HFF-Myc (cell line): ENCODE measurements around the gene ANKRD30B.
"Not testable (repeated sequence)": the region's sequence is repeated elsewhere in the genome, so short reads cannot be mapped to it uniquely, and the experiment has no call there.

ENCODE experiments used
- DNase-seq: peaks from one replicate; pipeline ENCODE4 v3.0.0-alpha.2; 2011; ENCODE audit warnings: low read depth; ENCODE audit errors: extremely low read depth
- H3K4me3 ChIP-seq: replicated peaks from 2 replicates; pipeline ENCODE4 v1.5.1; 2011; ENCODE audit warnings: low read depth, mild to moderate bottlenecking, control low read depth, low read length
- TF ChIP-seq, protein P1 (sequence below): IDR thresholded peaks from 2 replicates; pipeline ENCODE4 v1.5.1; 2012; ENCODE audit warnings: mild to moderate bottlenecking, low read depth, low read length, control low read depth; ENCODE audit errors: missing control alignments

The ANKRD30B gene, protein sequence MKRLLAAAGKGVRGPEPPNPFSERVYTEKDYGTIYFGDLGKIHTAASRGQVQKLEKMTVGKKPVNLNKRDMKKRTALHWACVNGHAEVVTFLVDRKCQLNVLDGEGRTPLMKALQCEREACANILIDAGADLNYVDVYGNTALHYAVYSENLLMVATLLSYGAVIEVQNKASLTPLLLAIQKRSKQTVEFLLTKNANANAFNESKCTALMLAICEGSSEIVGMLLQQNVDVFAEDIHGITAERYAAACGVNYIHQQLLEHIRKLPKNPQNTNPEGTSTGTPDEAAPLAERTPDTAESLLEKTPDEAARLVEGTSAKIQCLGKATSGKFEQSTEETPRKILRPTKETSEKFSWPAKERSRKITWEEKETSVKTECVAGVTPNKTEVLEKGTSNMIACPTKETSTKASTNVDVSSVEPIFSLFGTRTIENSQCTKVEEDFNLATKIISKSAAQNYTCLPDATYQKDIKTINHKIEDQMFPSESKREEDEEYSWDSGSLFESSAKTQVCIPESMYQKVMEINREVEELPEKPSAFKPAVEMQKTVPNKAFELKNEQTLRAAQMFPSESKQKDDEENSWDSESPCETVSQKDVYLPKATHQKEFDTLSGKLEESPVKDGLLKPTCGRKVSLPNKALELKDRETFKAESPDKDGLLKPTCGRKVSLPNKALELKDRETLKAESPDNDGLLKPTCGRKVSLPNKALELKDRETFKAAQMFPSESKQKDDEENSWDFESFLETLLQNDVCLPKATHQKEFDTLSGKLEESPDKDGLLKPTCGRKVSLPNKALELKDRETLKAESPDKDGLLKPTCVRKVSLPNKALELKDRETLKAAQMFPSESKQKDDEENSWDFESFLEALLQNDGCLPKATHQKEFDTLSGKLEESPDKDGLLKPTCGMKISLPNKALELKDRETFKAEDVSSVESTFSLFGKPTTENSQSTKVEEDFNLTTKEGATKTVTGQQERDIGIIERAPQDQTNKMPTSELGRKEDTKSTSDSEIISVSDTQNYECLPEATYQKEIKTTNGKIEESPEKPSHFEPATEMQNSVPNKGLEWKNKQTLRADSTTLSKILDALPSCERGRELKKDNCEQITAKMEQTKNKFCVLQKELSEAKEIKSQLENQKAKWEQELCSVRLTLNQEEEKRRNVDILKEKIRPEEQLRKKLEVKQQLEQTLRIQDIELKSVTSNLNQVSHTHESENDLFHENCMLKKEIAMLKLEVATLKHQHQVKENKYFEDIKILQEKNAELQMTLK (N-terminal part only)

DNA sequence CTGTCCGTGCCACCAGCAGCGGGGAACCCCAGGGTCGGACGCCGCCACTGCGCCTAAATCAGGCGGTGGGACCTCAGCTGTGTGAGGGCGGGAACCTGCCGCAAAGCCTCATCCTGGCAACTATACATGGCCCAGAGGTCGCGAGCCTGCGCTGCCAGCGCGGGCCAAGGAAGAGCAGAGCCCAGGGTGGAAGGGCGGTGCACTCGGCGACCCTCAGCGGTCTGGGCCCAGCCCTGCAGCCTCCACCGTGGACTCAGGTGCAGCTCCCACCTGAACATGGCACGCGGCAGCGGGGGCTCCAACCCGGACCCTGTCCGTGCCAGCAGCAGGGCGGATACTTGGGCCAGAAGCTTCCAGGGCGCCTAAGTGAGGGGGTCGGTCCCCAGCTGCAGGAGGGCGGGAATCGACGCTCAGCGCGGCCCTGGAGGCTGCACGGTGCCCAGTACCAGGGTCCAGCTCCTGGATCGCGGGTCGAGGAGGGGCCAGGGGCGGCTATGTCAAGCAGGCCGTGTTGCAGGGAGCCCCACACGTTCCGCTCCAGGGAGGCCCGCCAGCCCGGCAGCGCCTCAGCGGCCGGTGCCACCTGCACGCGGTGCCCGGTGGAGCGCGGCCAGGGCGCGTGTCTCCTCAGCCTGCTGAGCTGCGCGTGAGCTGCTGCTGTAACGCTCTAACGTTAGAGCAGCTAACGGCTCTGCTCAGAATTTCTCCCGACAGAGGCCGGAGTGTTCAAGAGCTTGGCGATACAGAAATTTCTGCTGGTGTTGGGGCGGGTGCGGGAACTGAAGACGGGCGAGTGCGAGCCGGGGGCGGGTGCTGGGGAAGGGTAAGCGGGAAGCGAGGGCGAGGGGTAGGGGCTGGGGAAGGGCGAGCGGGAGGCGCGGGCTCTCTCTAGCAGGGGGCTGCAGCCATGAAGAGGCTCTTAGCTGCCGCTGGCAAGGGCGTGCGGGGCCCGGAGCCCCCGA lies at the start of gene ANKRD30B:
Gene ANKRD30B, plus strand, starts transcription at position 660 of the 962 bp plus-strand sequence. Its CDS starts 248 bp downstream, at position 908.
- H3K4me3 ChIP-seq: no peak within 1 kb of the TSS
- DNase-seq: no peak
- TF ChIP-seq, protein P1, sequence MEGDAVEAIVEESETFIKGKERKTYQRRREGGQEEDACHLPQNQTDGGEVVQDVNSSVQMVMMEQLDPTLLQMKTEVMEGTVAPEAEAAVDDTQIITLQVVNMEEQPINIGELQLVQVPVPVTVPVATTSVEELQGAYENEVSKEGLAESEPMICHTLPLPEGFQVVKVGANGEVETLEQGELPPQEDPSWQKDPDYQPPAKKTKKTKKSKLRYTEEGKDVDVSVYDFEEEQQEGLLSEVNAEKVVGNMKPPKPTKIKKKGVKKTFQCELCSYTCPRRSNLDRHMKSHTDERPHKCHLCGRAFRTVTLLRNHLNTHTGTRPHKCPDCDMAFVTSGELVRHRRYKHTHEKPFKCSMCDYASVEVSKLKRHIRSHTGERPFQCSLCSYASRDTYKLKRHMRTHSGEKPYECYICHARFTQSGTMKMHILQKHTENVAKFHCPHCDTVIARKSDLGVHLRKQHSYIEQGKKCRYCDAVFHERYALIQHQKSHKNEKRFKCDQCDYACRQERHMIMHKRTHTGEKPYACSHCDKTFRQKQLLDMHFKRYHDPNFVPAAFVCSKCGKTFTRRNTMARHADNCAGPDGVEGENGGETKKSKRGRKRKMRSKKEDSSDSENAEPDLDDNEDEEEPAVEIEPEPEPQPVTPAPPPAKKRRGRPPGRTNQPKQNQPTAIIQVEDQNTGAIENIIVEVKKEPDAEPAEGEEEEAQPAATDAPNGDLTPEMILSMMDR: no peak

DNA sequence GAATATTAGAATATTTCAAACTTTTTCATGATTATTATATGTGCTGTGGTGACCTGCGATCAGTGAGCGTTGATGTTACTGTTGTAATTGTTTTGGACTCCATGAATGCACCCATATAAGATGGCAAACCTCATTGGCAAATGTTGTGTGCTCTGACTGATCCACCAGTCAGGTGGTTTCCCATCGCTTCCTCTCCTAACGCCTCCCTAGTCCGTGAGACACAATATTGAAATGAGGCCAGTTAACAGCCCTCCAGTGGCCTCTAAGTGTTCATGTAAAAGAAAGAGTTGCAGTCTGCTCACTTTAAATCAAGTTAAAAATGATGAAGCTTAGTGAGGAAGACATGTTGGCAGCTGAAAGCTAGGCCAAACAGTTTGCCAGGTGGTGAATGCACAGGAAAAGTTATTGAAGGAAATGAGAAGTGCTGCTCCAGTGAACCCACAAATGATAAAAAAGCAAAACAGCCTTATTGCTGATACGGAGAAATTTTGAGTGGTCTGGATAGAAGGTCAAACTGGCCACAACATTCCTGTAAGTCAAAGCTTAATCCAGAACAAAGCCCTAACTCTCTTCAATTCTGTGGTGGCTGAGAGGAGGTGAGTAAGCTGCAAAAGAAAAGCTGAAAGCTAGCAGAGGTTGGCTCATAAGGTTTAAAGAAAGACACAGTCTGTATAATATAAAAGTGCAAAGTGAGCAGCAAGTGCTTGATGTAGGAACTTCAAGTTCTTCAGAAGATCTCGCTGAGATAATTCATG lies 46.5 kb upstream of the ANKRD30B start:
- DNase-seq, H3K4me3 ChIP-seq: not testable (repeated sequence)

DNA sequence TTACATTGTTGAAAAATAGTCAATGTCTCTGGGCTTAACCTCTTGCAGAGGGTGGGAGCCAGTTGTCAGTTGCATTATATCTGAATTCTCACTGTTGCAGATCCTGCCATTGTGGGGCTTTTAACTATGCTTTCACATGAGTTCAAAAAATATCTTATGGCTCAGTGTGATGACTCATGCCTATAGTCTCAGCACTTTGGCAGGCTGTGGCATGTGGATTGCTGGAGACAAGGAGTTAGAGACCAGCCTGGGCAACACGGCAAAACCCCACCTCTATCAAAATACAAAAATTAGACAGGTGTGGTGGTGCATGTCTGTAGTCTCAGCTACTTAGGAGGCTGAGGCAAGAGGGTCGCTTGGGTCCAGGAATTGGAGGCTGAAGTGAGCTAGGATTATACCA lies 38.2 kb upstream of the ANKRD30B start:
- DNase-seq, H3K4me3 ChIP-seq: not testable (repeated sequence)

DNA sequence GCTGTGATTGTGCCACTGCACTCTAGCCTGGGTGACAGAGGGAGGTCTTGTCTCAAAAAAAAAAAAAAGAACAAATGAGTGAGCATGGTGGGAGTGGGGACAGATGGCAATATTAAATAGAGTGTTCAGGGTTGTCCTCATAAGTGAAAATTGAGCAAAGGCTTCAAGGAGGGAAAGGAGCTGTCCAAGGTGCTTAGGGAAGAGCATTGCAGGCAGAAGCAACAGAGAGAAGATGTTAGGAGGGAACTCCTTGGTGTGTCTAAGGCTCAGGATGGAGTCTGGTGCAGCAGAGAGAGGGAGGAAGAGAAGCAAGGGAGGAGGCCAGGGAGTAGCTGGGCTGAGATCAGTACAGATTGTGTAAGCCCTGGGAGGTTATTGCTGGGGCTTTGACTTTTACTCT lies 26.4 kb upstream of the ANKRD30B start:
- H3K4me3 ChIP-seq, DNase-seq: not testable (repeated sequence)

DNA sequence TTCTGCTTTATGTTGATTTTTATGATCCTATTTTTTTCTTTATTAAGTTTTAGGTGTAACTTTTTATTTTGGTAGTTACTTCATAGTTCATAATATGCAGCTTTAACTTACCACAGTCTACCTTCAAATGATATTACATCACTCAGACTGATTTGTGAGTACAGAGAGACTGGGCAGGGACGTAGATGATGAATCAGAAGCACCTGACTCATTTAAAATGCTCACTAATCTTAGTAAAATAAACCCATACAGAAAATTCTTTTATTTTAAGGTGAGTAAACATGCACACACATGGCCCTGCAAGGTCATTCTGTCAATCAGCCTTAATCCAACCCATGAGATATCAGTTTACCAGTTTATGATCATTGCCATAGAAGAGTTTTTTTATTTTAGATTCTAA lies 8.9 kb upstream of the ANKRD30B start:
- DNase-seq, H3K4me3 ChIP-seq: not testable (repeated sequence)

DNA sequence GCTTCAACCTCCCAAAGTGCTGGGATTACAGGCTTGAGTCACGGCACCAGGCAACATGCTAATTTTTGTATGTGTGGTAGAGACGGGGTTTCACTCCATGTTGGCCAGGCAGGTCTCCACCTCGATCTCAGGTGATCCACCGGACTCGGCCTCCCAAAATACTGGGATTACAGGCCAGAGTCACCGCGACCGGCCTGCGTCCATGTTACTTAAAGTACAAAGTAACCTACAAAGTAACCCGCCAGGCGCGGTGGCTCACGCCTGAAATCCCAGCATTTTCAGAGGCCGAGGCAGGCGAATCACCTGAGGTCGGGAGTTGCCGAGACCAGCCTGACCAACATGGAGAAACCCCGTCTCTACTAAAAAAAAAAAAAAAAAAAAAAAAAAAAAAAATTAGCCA lies 1.1 kb upstream of the ANKRD30B start:
- H3K4me3 ChIP-seq: no peak overlapping the region
- DNase-seq: no peak
- TF ChIP-seq, protein P1: no peak

DNA sequence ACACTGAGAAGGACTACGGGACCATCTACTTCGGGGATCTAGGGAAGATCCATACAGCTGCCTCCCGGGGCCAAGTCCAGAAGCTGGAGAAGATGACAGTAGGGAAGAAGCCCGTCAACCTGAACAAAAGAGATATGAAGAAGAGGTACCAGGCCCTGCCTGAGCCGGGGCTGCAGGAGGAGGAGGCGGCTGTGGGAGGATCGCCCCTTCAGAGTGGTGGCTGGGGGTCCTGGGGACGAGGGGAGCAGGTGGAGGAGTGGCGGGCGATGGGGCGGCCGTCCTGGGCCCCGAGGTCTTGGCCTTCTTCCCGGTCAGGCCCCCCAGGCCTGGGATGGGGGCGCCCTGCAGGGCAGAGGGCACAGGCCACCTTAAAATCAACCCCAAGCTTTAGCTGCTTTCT lies 524 bp downstream of the ANKRD30B start:
- H3K4me3 ChIP-seq: no peak overlapping the region

DNA sequence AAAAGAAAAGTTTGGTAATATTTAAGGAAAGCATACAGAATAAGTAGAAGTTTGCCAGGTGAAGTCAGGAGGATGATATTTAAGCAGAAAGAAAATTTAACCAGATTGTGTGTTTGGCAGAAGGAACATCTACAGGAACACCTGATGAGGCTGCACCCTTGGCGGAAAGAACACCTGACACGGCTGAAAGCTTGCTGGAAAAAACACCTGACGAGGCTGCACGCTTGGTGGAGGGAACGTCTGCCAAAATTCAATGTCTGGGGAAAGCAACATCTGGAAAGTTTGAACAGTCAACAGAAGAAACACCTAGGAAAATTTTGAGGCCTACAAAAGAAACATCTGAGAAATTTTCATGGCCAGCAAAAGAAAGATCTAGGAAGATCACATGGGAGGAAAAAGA lies 15.6 kb downstream of the ANKRD30B start:
- H3K4me3 ChIP-seq, DNase-seq: not testable (repeated sequence)

More for the DNA sequence above, 524 bp downstream of the ANKRD30B start:
- TF ChIP-seq, protein P1: no peak
- no peak for DNase-seq
